IMR-90 (cell line): Measurements from ENCODE around the gene TTL. TPM values are rescaled to one million over a fixed set of nuclear protein-coding genes. Genes with fewer than 3 reads are reported as not detected.

Experiments used
- ATAC-seq: fragments of 200-7000 bp; cut with Tn5 transposase; 2 replicates; pipeline ENCODE4 v1.9.1; 2020; ENCODE audit warnings: low read depth, mild to moderate bottlenecking, moderate library complexity
- BruUV-seq: library from RNA; stranded (reverse); fragments of 400-500 nt; replicated peaks from 2 replicates; lab custom pipeline; 2021; lab: Mats Ljungman, UMichigan
- CTCF ChIA-PET: fragments of 300-600 bp; formaldehyde crosslinking; extraction: SDS; loops from one replicate; lab custom pipeline; 2021; ENCODE audit warnings: antibody characterized with exemption; lab: Yijun Ruan, JAX
- POLR2A ChIA-PET: fragments of 300-600 bp; sonication (Branson Sonifier 250); formaldehyde crosslinking; loops from one replicate; lab custom pipeline; 2022; ENCODE audit warnings: antibody characterized with exemption; ENCODE audit not compliant: unreplicated experiment; lab: Charles Lee
- DNase-seq: peaks from one replicate; pipeline ENCODE4 v3.0.0; 2013
- H2AFZ ChIP-seq: replicated peaks from 2 replicates; pipeline ENCODE3; 2013; ENCODE audit warnings: low read length, mild to moderate bottlenecking; ENCODE audit not compliant: poor library complexity
- H2AK5ac ChIP-seq: 2 replicates; pipeline ENCODE4 v1.6.1; 2013; ENCODE audit warnings: low read depth, low read length, inconsistent platforms
- H2AK9ac ChIP-seq: replicated peaks from 2 replicates; pipeline ENCODE3; 2013; ENCODE audit warnings: mild to moderate bottlenecking, low read depth, low read length, moderate library complexity; ENCODE audit not compliant: poor library complexity
- H2BK120ac ChIP-seq: 2 replicates; pipeline ENCODE4 v1.6.1; 2013; ENCODE audit warnings: low read depth, low read length, inconsistent platforms
- H2BK15ac ChIP-seq: 3 replicates; pipeline ENCODE4 v1.6.1; 2013; ENCODE audit warnings: low read depth, low read length, inconsistent platforms
- H2BK20ac ChIP-seq: 2 replicates; pipeline ENCODE4 v1.6.1; 2013; ENCODE audit warnings: low read depth, mild to moderate bottlenecking, inconsistent platforms, low read length, moderate library complexity
- H2BK5ac ChIP-seq: 2 replicates; pipeline ENCODE4 v1.6.1; 2013; ENCODE audit warnings: mild to moderate bottlenecking, low read depth, low read length, inconsistent platforms; ENCODE audit not compliant: poor library complexity, severe bottlenecking
- H3K14ac ChIP-seq: replicated peaks from 2 replicates; pipeline ENCODE4 v1.6.1; 2013; ENCODE audit warnings: low read depth, low read length, inconsistent platforms
- H3K18ac ChIP-seq: 2 replicates; pipeline ENCODE4 v1.6.1; 2013; ENCODE audit warnings: low read depth, low read length, control low read depth
- H3K23ac ChIP-seq: 2 replicates; pipeline ENCODE4 v1.6.1; 2013; ENCODE audit warnings: low read depth, low read length, inconsistent platforms
- H3K27ac ChIP-seq: 2 replicates; pipeline ENCODE4 v1.5.1; 2013; ENCODE audit warnings: mild to moderate bottlenecking, control low read depth, low read length; ENCODE audit not compliant: insufficient read depth
- H3K27me3 ChIP-seq: 2 replicates; pipeline ENCODE4 v1.6.1; 2013; ENCODE audit warnings: low read length; ENCODE audit not compliant: control insufficient read depth, insufficient read depth
- H3K36me3 ChIP-seq: 2 replicates; pipeline ENCODE4 v1.6.1; 2013; ENCODE audit warnings: low read length, mixed read lengths; ENCODE audit not compliant: control insufficient read depth, insufficient read depth
- H3K4ac ChIP-seq: 2 replicates; pipeline ENCODE4 v1.6.1; 2013; ENCODE audit warnings: low read depth, low read length, inconsistent platforms
- H3K4me1 ChIP-seq: 2 replicates; pipeline ENCODE4 v1.6.1; 2013; ENCODE audit warnings: low read length, mixed read lengths; ENCODE audit not compliant: control insufficient read depth, insufficient read depth
- H3K4me2 ChIP-seq: 2 replicates; pipeline ENCODE4 v1.6.1; 2013; ENCODE audit warnings: low read depth, mild to moderate bottlenecking, control low read depth, low read length, moderate library complexity
- H3K4me3 ChIP-seq: 2 replicates; pipeline ENCODE4 v1.5.1; 2013; ENCODE audit warnings: low read depth, mild to moderate bottlenecking, control low read depth, low read length, moderate library complexity; ENCODE audit not compliant: insufficient read depth
- H3K56ac ChIP-seq: 2 replicates; pipeline ENCODE4 v1.6.1; 2013; ENCODE audit warnings: low read length, inconsistent platforms; ENCODE audit not compliant: insufficient read depth; ENCODE audit errors: extremely low read depth
- H3K79me1 ChIP-seq, 2 experiments: 2 replicates each; pipeline ENCODE4 v1.6.1; 2013; ENCODE audit warnings: low read length in 2 of 2, inconsistent platforms in 1 of 2, low read depth in 1 of 2
- H3K9ac ChIP-seq: 2 replicates; pipeline ENCODE4 v1.6.1; 2013; ENCODE audit warnings: low read depth, low read length, control low read depth
- H3K9me1 ChIP-seq: 2 replicates; pipeline ENCODE4 v1.6.1; 2013; ENCODE audit warnings: low read length, inconsistent platforms; ENCODE audit not compliant: insufficient read depth
- H3K9me3 ChIP-seq: 2 replicates; pipeline ENCODE4 v1.6.1; 2013; ENCODE audit warnings: low read length; ENCODE audit not compliant: control insufficient read depth, insufficient read depth
- H4K20me1 ChIP-seq: 2 replicates; pipeline ENCODE4 v1.6.1; 2013; ENCODE audit warnings: low read length, inconsistent platforms; ENCODE audit not compliant: insufficient read depth
- H4K5ac ChIP-seq: 2 replicates; pipeline ENCODE4 v1.6.1; 2013; ENCODE audit warnings: mild to moderate bottlenecking, low read depth, low read length, control low read depth
- H4K8ac ChIP-seq, 2 experiments: 2 replicates each; pipeline ENCODE4 v1.6.1; 2013; ENCODE audit warnings: low read depth in 2 of 2, low read length in 2 of 2, control low read depth in 1 of 2, inconsistent platforms in 1 of 2
- H4K91ac ChIP-seq: 2 replicates; pipeline ENCODE4 v1.6.1; 2013; ENCODE audit warnings: low read depth, low read length, inconsistent platforms; ENCODE audit not compliant: insufficient read depth
- CEBPB ChIP-seq: IDR thresholded peaks from 2 replicates; pipeline ENCODE4 v1.6.1; 2012; ENCODE audit warnings: low read depth, low read length, improper control_type of control experiment
- FOS ChIP-seq: fragments of 150-350 bp; IDR thresholded peaks from 2 replicates; pipeline ENCODE4 v1.6.1; 2016; ENCODE audit warnings: low read depth, low read length
- WGBS, 2 experiments: methylation state at CpG; one replicate each; pipeline versions ENCODE4 v1.1.5 to v1.1.7; 2013; ENCODE audit warnings: missing lambda C conversion rate in 2 of 2; ENCODE audit not compliant: insufficient read length in 1 of 2; ENCODE audit errors: extremely low coverage in 2 of 2; 5-methylcytosine and 5-hydroxymethylcytosine counted together
- dilution Hi-C: fragments of 300-500 bp; cut with HindIII; formaldehyde crosslinking; loops from one replicate; pipeline ENCODE4 v1.14.3; 2018; ENCODE audit warnings: low sequenced_read_pairs; ENCODE audit not compliant: unreplicated experiment
- in situ Hi-C: fragments of 300-500 bp; cut with MboI; formaldehyde crosslinking; loops from 3 replicates; pipeline ENCODE4 v1.14.3; 2019; ENCODE audit warnings: low sequenced_read_pairs, inconsistent platforms, mixed read lengths
- intact Hi-C: fragments of 100-400 bp; cut with micrococcal nuclease; formaldehyde crosslinking; loops from 2 replicates; pipeline ENCODE4 v1.10.0; 2022
- polyA plus RNA-seq, 3 experiments: library from polyadenylated mRNA; depleted of rRNA; stranded (reverse); fragments of >200 nt; gene quantifications; 2 replicates each; pipeline ENCODE4 v1.2.3, GENCODE V29; 2012; ENCODE audit warnings: low replicate concordance in 1 of 3
- total RNA-seq: library from RNA; depleted of rRNA; stranded (reverse); fragments of >200 nt; gene quantifications from 2 replicates; pipeline ENCODE4 v1.2.3, GENCODE V29; 2012

The TTL gene
- total and polyA plus RNA-seq, 2 of the 4 experiments (the other 2 are of a cell fraction): 18.2 to 36.2 TPM

- Histone ChIP-seq H2BK120ac (no peak overlapping the region), H4K5ac (no peak overlapping the region), H3K27ac (no peak overlapping the region), H3K18ac (no peak overlapping the region), H3K9me3 (no peaks in the 10 kb centered on the region), H4K20me1 (no peaks in the 10 kb centered on the region), H3K9ac (no peak overlapping the region), H2BK5ac (no peak overlapping the region), H3K9me1 (0 out of 2 replicates have a peak, but pooled peaks cover 2% of the 10 kb centered on the region), H3K4me1 (no peaks in the 10 kb centered on the region), H2AK9ac (no peak overlapping the region), H3K4me3 (no peak overlapping the region), H4K91ac (no peak overlapping the region), H4K8ac (no peak overlapping the region), H3K79me1 (peaks cover 13 to 30% of the 10 kb centered on the region in 2 experiments), H3K4ac (no peak overlapping the region), H3K36me3 (peaks cover 11% of the 10 kb centered on the region), H3K14ac (no peak overlapping the region), H3K56ac (no peak overlapping the region), H2BK15ac (no peak overlapping the region), H3K4me2 (no peak overlapping the region), H2BK20ac (no peak overlapping the region), H3K23ac (no peak overlapping the region), H2AFZ (no peak overlapping the region), H3K27me3 (no peaks in the 10 kb centered on the region), H2AK5ac (no peak overlapping the region)
- CTCF ChIA-PET: interaction anchor here (0.6 kb wide), 1 partner anchor 28 kb away, joined by 6 read pairs; no protein-coding TSS in a partner anchor
- in situ Hi-C loops: no loop called here
- TF ChIP-seq FOS (no peak), CEBPB (peak; percentile 63)
- no TSS peak for BruUV-seq
- peak; percentile 49; the same call in 1 of the 2 replicates for ATAC-seq
- peak; percentile 67 for DNase-seq
- intact Hi-C loops: no loop called here
- dilution Hi-C loops: no loop called here
- POLR2A ChIA-PET: no interaction called here
- WGBS, 2 experiments: no CpG with 5 or more reads among the region's 4 CpGs
Observed at GRCh38 chr2:112547333-112547732, 65.4 kb downstream of the TTL start.
